Astrocyte (in vitro differentiated cells and primary cell): Measurements from ENCODE around the gene BAHCC1.

ENCODE experiments used
- EZH2 ChIP-seq: IDR thresholded peaks from 2 replicates; pipeline ENCODE4 v1.6.1; 2012; ENCODE audit warnings: mild to moderate bottlenecking, low read length, inconsistent platforms; ENCODE audit not compliant: insufficient read depth
- TF ChIP-seq, protein P1 (sequence below): IDR thresholded peaks from 2 replicates; pipeline ENCODE4 v1.5.1; 2011; ENCODE audit warnings: low read depth, mild to moderate bottlenecking, inconsistent platforms, low read length, moderate library complexity; ENCODE audit not compliant: insufficient read depth

DNA sequence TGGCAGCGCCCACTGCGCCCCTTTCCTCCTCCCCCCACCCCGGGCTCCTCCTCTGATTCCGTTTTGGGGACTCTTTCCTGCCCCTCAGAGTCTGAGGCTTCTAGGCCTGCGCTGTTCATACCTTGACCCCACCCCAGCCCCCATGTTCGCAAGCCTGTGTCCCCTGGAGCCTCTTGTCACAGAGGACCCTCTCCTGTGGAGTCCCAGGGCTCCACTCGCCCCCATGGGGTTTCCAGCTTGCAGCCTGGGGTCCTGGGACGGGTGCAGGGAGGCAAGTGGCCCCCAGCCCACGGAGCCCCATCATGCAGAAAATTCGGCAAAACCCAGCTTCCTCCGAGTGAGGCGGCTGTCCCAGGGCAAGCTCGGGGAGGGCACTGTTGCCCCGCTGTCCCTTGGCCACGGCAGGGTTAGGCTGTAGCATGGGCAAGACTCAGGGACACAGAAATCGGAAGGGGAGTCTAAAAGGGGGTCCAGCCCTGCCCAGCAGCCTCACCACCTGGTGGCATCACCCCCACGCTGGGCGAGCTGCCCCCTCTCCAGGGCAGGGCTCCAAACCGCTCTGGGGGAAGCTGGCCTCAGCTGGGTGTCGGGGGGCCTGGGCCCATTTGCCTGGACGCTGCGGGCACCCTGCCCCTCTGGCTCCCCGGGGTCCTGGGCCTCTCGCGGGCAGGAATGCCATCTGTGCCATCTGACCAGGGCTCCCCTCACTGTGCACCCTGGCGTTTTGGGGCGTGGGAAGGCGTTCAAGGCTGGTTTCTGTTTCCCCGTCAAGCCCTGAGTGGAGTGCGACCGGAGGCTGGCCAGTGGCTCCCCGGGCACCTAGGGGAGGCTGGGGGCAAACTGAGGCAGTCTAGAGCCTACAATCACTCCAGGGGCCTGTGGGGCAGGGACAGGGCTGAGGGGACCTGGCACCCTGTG is 11.5 kb upstream of the BAHCC1 start:
- TF ChIP-seq, protein P1, sequence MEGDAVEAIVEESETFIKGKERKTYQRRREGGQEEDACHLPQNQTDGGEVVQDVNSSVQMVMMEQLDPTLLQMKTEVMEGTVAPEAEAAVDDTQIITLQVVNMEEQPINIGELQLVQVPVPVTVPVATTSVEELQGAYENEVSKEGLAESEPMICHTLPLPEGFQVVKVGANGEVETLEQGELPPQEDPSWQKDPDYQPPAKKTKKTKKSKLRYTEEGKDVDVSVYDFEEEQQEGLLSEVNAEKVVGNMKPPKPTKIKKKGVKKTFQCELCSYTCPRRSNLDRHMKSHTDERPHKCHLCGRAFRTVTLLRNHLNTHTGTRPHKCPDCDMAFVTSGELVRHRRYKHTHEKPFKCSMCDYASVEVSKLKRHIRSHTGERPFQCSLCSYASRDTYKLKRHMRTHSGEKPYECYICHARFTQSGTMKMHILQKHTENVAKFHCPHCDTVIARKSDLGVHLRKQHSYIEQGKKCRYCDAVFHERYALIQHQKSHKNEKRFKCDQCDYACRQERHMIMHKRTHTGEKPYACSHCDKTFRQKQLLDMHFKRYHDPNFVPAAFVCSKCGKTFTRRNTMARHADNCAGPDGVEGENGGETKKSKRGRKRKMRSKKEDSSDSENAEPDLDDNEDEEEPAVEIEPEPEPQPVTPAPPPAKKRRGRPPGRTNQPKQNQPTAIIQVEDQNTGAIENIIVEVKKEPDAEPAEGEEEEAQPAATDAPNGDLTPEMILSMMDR: no peak
- TF ChIP-seq EZH2: no peak
